Keratinocyte (primary cell): ENCODE results near the gene WBP1. TPM values are rescaled to one million over a fixed set of nuclear protein-coding genes. Genes with fewer than 3 reads are reported as not detected.

Source experiments
- DNase-seq: peaks from one replicate; pipeline ENCODE4 v3.0.0-alpha.2; 2011; ENCODE audit warnings: low read depth, missing footprints, low spot score
- FAIRE-seq: peaks from 2 replicates; lab custom pipeline; 2011; peaks lifted over from hg19 to GRCh38; lab: Jason Lieb, UNC
- H2AFZ ChIP-seq: 2 replicates; pipeline ENCODE4 v1.6.0; 2012; ENCODE audit warnings: low read length, control low read depth, inconsistent platforms; ENCODE audit not compliant: control insufficient read depth
- H3K27ac ChIP-seq: 2 replicates; pipeline ENCODE4 v1.5.1; 2011; ENCODE audit warnings: low read length; ENCODE audit not compliant: control insufficient read depth, insufficient read depth
- H3K27me3 ChIP-seq: 3 replicates; pipeline ENCODE4 v1.6.0; 2011; ENCODE audit warnings: low read length; ENCODE audit not compliant: control insufficient read depth, insufficient read depth; ENCODE audit errors: extremely low read depth
- H3K36me3 ChIP-seq, 2 experiments: 2 replicates in 1 of 2; 3 replicates in 1 of 2; pipeline ENCODE4 v1.5.1; 2011; ENCODE audit warnings: low read length in 2 of 2, mild to moderate bottlenecking in 1 of 2; ENCODE audit not compliant: control insufficient read depth in 2 of 2, insufficient read depth in 2 of 2; ENCODE audit errors: extremely low read depth in 1 of 2
- H3K4me1 ChIP-seq: 3 replicates; pipeline ENCODE4 v1.5.1; 2011; ENCODE audit warnings: low read length; ENCODE audit not compliant: control insufficient read depth, insufficient read depth; ENCODE audit errors: extremely low read depth
- H3K4me2 ChIP-seq: 3 replicates; pipeline ENCODE4 v1.6.0; 2011; ENCODE audit warnings: low read depth, low read length; ENCODE audit not compliant: control insufficient read depth, insufficient read depth; ENCODE audit errors: extremely low read depth
- H3K4me3 ChIP-seq, 3 experiments: fragments of 200-600 bp in 1 of 3; sonication (generic) in 1 of 3; 2 replicates in 2 of 3; 3 replicates in 1 of 3; pipeline ENCODE4 v1.5.1; 2011 to 2016; ENCODE audit warnings: low read length in 3 of 3, mild to moderate bottlenecking in 3 of 3, control low read depth in 2 of 3, inconsistent platforms in 1 of 3, low read depth in 1 of 3, mixed read lengths in 1 of 3, mixed run types in 1 of 3, moderate library complexity in 1 of 3; ENCODE audit not compliant: control insufficient read depth in 2 of 3, insufficient read depth in 2 of 3; ENCODE audit errors: extremely low read depth in 1 of 3
- H3K79me2 ChIP-seq: 2 replicates; pipeline ENCODE4 v1.6.0; 2012; ENCODE audit warnings: low read length; ENCODE audit not compliant: control insufficient read depth, insufficient read depth
- H3K9ac ChIP-seq: 3 replicates; pipeline ENCODE4 v1.6.0; 2011; ENCODE audit warnings: low read length; ENCODE audit not compliant: control insufficient read depth, insufficient read depth; ENCODE audit errors: extremely low read depth
- H3K9me1 ChIP-seq: 3 replicates; pipeline ENCODE4 v1.6.0; 2011; ENCODE audit warnings: low read length; ENCODE audit not compliant: control insufficient read depth, insufficient read depth; ENCODE audit errors: extremely low read depth
- H3K9me3 ChIP-seq: 2 replicates; pipeline ENCODE4 v1.5.1; 2012; ENCODE audit warnings: low read depth, low read length; ENCODE audit not compliant: control insufficient read depth
- H4K20me1 ChIP-seq: 3 replicates; pipeline ENCODE4 v1.6.0; 2011; ENCODE audit warnings: low read length; ENCODE audit not compliant: control insufficient read depth, insufficient read depth; ENCODE audit errors: extremely low read depth
- EZH2 ChIP-seq: IDR thresholded peaks from one replicate; pipeline ENCODE4 v1.6.1; 2012; ENCODE audit warnings: inconsistent platforms, mild to moderate bottlenecking, low read length, moderate library complexity
- dilution Hi-C: fragments of 300-500 bp; cut with MboI; formaldehyde crosslinking; loops from one replicate; pipeline ENCODE4 v1.7.0; 2020; ENCODE audit warnings: low sequenced_read_pairs; ENCODE audit not compliant: extremely low pct_ligation_motif_present
- polyA plus RNA-seq, 5 experiments: library from polyadenylated mRNA; depleted of rRNA in 3 of 5; stranded (reverse) in 3 of 5; stranded (forward) in 1 of 5; unstranded in 1 of 5; fragments of >200 nt; gene quantifications; 1 replicate in 1 of 5; 2 replicates in 3 of 5; 3 replicates in 1 of 5; pipeline versions ENCODE4 v1.2.1 to v1.2.3, GENCODE V29; 2011 to 2012; ENCODE audit warnings: missing spikeins in 2 of 5, low read depth in 1 of 5, low replicate concordance in 1 of 5
- TF ChIP-seq, protein P1 (sequence below), 3 experiments: IDR thresholded peaks in 1 of 3; conservative IDR thresholded peaks in 1 of 3; optimal IDR thresholded peaks in 1 of 3; 2 replicates in 2 of 3; 3 replicates in 1 of 3; pipeline versions ENCODE3 to v1.5.1; 2011; ENCODE audit warnings: low read length in 3 of 3, mild to moderate bottlenecking in 3 of 3, moderate library complexity in 2 of 3, control low read depth in 1 of 3, inconsistent platforms in 1 of 3; ENCODE audit not compliant: insufficient read depth in 2 of 3; ENCODE audit errors: extremely low read depth in 1 of 3

The WBP1 gene
- polyA plus RNA-seq, 1 donor (not counting 4 experiments of a cell fraction or from before 2014, with no cell fraction given), result 75.5 TPM

DNA sequence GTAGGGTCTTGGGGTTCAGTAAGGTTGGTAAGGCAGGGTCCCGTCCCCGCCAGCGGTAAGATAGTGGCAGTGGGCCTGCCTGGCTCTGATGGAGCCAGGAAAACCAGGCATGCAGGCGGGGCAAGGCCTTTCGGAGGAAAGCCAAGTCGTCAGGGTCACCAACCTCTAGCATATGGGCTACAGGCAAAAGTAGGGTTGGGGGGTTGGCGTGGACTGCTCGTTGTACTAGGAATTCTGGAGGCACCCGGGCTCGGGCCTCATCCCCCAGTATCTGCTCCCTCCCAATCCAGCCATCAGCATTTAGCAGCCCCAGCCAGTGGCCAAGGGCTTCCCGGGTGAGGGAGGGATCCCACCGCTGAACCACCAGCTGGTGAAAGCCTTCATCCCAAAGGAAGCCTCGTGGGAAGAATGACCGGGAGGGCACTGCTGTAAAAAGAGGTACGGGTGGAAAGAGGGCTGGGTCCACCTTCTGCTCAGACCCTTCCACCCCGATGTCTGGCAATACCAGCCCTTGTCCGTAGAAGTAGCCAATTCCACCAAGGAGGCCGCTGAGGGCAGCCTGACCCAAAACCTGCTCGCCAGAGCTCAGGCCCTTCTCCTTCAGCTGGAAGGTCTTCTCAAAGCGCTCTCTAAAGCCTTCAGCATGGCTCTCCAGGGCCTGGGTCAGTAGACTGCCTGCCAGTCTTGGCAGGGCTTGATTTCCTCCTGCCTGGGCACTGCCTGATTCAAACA lies 4.0 kb downstream of the WBP1 start:
- Histone ChIP-seq H3K9me3 (no peaks in the 10 kb centered on the region), H3K9ac (no peak overlapping the region), H4K20me1 (no peaks in the 10 kb centered on the region), H3K27ac (no peak overlapping the region), H2AFZ (no peak overlapping the region), H3K4me2 (no peak overlapping the region), H3K27me3 (no peaks in the 10 kb centered on the region), H3K4me1 (no peaks in the 10 kb centered on the region), H3K79me2 (peaks cover 26% of the 10 kb centered on the region), H3K9me1 (no peaks in the 10 kb centered on the region), H3K36me3 (peaks cover 12 to 25% of the 10 kb centered on the region in 2 experiments), H3K4me3 (no peak overlapping the region)
- TF ChIP-seq EZH2, result no peak
- TF ChIP-seq, protein P1, sequence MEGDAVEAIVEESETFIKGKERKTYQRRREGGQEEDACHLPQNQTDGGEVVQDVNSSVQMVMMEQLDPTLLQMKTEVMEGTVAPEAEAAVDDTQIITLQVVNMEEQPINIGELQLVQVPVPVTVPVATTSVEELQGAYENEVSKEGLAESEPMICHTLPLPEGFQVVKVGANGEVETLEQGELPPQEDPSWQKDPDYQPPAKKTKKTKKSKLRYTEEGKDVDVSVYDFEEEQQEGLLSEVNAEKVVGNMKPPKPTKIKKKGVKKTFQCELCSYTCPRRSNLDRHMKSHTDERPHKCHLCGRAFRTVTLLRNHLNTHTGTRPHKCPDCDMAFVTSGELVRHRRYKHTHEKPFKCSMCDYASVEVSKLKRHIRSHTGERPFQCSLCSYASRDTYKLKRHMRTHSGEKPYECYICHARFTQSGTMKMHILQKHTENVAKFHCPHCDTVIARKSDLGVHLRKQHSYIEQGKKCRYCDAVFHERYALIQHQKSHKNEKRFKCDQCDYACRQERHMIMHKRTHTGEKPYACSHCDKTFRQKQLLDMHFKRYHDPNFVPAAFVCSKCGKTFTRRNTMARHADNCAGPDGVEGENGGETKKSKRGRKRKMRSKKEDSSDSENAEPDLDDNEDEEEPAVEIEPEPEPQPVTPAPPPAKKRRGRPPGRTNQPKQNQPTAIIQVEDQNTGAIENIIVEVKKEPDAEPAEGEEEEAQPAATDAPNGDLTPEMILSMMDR (optimal IDR thresholded peaks at IDR 0.05 in 1 of 3, IDR thresholded peaks at IDR 0.05 in 1 of 3, conservative IDR thresholded peaks at IDR 0.05 in 1 of 3; ENCODE audit: extremely low read depth in 1 of 3, insufficient read depth in 2 of 3, low read length in 3 of 3), result no peak
- no peak for DNase-seq
- FAIRE-seq, result no peak
- dilution Hi-C loops, result no loop called here

DNA sequence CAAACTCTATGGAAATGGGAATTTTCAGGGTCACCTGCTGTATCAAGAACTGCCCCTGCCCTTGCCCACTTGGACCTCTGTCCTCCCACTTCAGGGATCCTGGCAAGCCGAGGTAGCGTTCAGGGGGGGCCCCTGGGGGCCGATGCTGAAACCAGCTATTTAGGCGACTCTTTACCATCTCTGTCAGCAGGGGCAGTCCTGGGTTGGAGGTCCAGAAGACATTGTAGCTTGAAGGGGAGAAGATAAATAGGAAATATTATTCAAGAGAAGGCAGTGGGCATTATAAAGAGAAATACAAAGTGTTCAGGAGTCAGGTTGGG lies 4.5 kb downstream of the WBP1 start:
- Histone ChIP-seq H2AFZ (no peak overlapping the region), H3K4me3 (no peak overlapping the region), H3K79me2 (peaks cover 26% of the 10 kb centered on the region), H3K4me2 (no peak overlapping the region), H3K9me1 (no peaks in the 10 kb centered on the region), H3K9me3 (no peaks in the 10 kb centered on the region), H3K36me3 (peaks cover 12 to 25% of the 10 kb centered on the region in 2 experiments), H3K27me3 (no peaks in the 10 kb centered on the region), H3K4me1 (no peaks in the 10 kb centered on the region), H4K20me1 (no peaks in the 10 kb centered on the region), H3K9ac (no peak overlapping the region), H3K27ac (no peak overlapping the region)
- TF ChIP-seq EZH2, result no peak
- TF ChIP-seq, protein P1 (optimal IDR thresholded peaks at IDR 0.05 in 1 of 3, IDR thresholded peaks at IDR 0.05 in 1 of 3, conservative IDR thresholded peaks at IDR 0.05 in 1 of 3; ENCODE audit: extremely low read depth in 1 of 3, insufficient read depth in 2 of 3, low read length in 3 of 3), result no peak
- dilution Hi-C loops, result no loop called here
- DNase-seq, result no peak
- FAIRE-seq, result no peak
